A549 (cell line): Measurements from ENCODE around the gene CACNA1G. TPM values are rescaled to one million over a fixed set of nuclear protein-coding genes. Genes with fewer than 3 reads are reported as not detected.

ENCODE experiments used
- ATAC-seq, 2 experiments: fragments of 200-7000 bp in 1 of 2; fragments of >200 bp in 1 of 2; cut with Nextera tagmentation in 1 of 2; cut with Tn5 transposase in 1 of 2; 3 replicates each; pipeline versions ENCODE4 v1.8.0 to v1.9.1; 2018 to 2020; ENCODE audit warnings: mild to moderate bottlenecking in 1 of 2, moderate library complexity in 1 of 2
- CTCF ChIA-PET: fragments of 300-600 bp; sonication (Branson Sonifier 250); formaldehyde crosslinking; extraction: SDS; loops from one replicate; lab custom pipeline; 2021; ENCODE audit warnings: antibody characterized with exemption, inconsistent platforms; lab: Yijun Ruan, JAX
- POLR2A ChIA-PET: fragments of 350-600 bp; formaldehyde crosslinking; extraction: SDS; loops from one replicate; lab custom pipeline; 2021; ENCODE audit warnings: antibody characterized with exemption, inconsistent platforms; lab: Yijun Ruan, JAX
- DNase-seq, 2 experiments: peaks; one replicate each; pipeline versions ENCODE4 v3.0.0 to v3.0.0-alpha.2; 2011 to 2016; ENCODE audit warnings: low read depth in 1 of 2, low spot score in 1 of 2
- FAIRE-seq: peaks from 2 replicates; lab custom pipeline; 2011; peaks lifted over from hg19 to GRCh38; lab: Jason Lieb, UNC
- H3K27ac ChIP-seq, 2 experiments: fragments of >200 bp; sonication (Bioruptor Twin); formaldehyde crosslinking; 3 replicates each; pipeline ENCODE4 v1.5.1; 2016 to 2017
- H3K4me1 ChIP-seq: fragments of >200 bp; sonication (Bioruptor Twin); formaldehyde crosslinking; 3 replicates; pipeline ENCODE4 v1.6.1; 2016
- H3K4me2 ChIP-seq: fragments of >200 bp; sonication (Bioruptor Twin); formaldehyde crosslinking; 3 replicates; pipeline ENCODE4 v1.6.1; 2016
- H3K4me3 ChIP-seq: fragments of >200 bp; sonication (Bioruptor Twin); formaldehyde crosslinking; 3 replicates; pipeline ENCODE4 v1.5.1; 2016
- H3K9me3 ChIP-seq: fragments of >200 bp; sonication (Bioruptor Twin); formaldehyde crosslinking; 3 replicates; pipeline ENCODE4 v1.6.1; 2016
- ATOH8 ChIP-seq: fragments of 250-450 bp; sonication (Bioruptor Pico); IDR thresholded peaks from 2 replicates; pipeline ENCODE4 v1.5.0; 2020; ENCODE audit warnings: low read depth, mild to moderate bottlenecking, moderate library complexity
- CEBPB ChIP-seq, 2 experiments: fragments of >200 bp in 1 of 2; sonication (Bioruptor Twin) in 1 of 2; formaldehyde crosslinking in 1 of 2; IDR thresholded peaks; 2 replicates each; pipeline ENCODE4 v1.6.1; 2012 to 2016
- CHD4 ChIP-seq: fragments of 200-600 bp; sonication (generic); IDR thresholded peaks from 2 replicates; pipeline ENCODE4 v1.6.1; 2016; ENCODE audit warnings: antibody characterized with exemption, mild to moderate bottlenecking, borderline replicate concordance
- FOSB ChIP-seq: fragments of 250-450 bp; sonication (Bioruptor Pico); IDR thresholded peaks from 2 replicates; pipeline ENCODE4 v1.5.0; 2020; ENCODE audit warnings: mild to moderate bottlenecking, moderate library complexity
- HES2 ChIP-seq: fragments of >200 bp; sonication (Bioruptor Twin); formaldehyde crosslinking; IDR thresholded peaks from 2 replicates; pipeline ENCODE4 v1.6.1; 2016
- HOXB13 ChIP-seq: fragments of 250-450 bp; sonication (Bioruptor Pico); IDR thresholded peaks from 2 replicates; pipeline ENCODE4 v1.5.0; 2020; ENCODE audit warnings: low read depth, mild to moderate bottlenecking, moderate library complexity
- KDM1A ChIP-seq: fragments of 200-600 bp; sonication (generic); IDR thresholded peaks from 2 replicates; pipeline ENCODE4 v1.6.1; 2016; ENCODE audit warnings: low read depth, mild to moderate bottlenecking
- POLR2A ChIP-seq: IDR thresholded peaks from 2 replicates; pipeline ENCODE4 v1.6.1; 2012; ENCODE audit warnings: mild to moderate bottlenecking, low read length
- REST ChIP-seq: fragments of 200-600 bp; sonication (generic); IDR thresholded peaks from 2 replicates; pipeline ENCODE4 v1.6.1; 2016; ENCODE audit warnings: antibody characterized with exemption, mild to moderate bottlenecking, moderate library complexity
- SMC3 ChIP-seq: fragments of >200 bp; sonication (Bioruptor Twin); formaldehyde crosslinking; IDR thresholded peaks from 3 replicates; pipeline ENCODE4 v1.6.1; 2018; ENCODE audit warnings: inconsistent platforms
- TP53 ChIP-seq: fragments of 250-450 bp; sonication (Bioruptor Pico); IDR thresholded peaks from 2 replicates; pipeline ENCODE4 v1.5.0; 2021; ENCODE audit warnings: mild to moderate bottlenecking, moderate library complexity
- ZFP36 ChIP-seq: fragments of 450-650 bp; IDR thresholded peaks from 2 replicates; pipeline ENCODE4 v1.6.1; 2014; ENCODE audit warnings: borderline replicate concordance; ENCODE audit not compliant: partially characterized antibody
- WGBS: methylation state at CpG from one replicate; pipeline ENCODE4 v1.1.6; 2017; ENCODE audit errors: missing lambda C conversion rate; 5-methylcytosine and 5-hydroxymethylcytosine counted together
- polyA plus RNA-seq, 4 experiments: library from polyadenylated mRNA; depleted of rRNA in 3 of 4; stranded (reverse); fragments of >200 nt; fragmentation: RNase III in 1 of 4; extraction: RNeasy Plus Mini Kit Qiagen cat#74134 plus additional on column Dnase treatment in 1 of 4; gene quantifications; 2 replicates in 3 of 4; 3 replicates in 1 of 4; pipeline ENCODE4 v1.2.3, GENCODE V29; 2011 to 2017

CACNA1G gene
- polyA plus RNA-seq, 2 of the 4 experiments (the other 2 are of a cell fraction): 4.0 to 8.9 TPM

GRCh38 chr17:50539762-50540559 lies 20.6 kb upstream of the CACNA1G start:
- peak in 1 of 2 experiments; percentile 5; a peak in 1 of 6 replicates for ATAC-seq
- CTCF ChIA-PET: interaction anchor here (0.5 to 23.7 kb wide), 5 partner anchors 14 to 156 kb away, joined by 3 to 753 read pairs (median 5); partner anchors contain the start of gene ANKRD40
- FAIRE-seq: no peak
- Histone ChIP-seq H3K4me1 (peaks cover 41% of the 10 kb centered on the region), H3K9me3 (no peaks in the 10 kb centered on the region)
- TF ChIP-seq KDM1A (peak; percentile 90), CEBPB (IDR thresholded peaks at IDR 0.05) (no peak), CHD4 (peak; percentile 59; the same call in 1 of the 2 replicates), POLR2A (peak; percentile 15), ZFP36 (peak; percentile 48)
- TF ChIP-seq, all 56 proteins: peak for 4
- WGBS: 70% methylated on average over 12 of the region's 15 CpGs
- Histone ChIP-seq H3K27ac (peak overlapping the region; percentile 4 to 90; a peak in 3 of 6 replicates), H3K4me2 (peak overlapping the region; percentile 97; the same call in 2 of the 3 replicates), H3K4me3 (no peak overlapping the region)
- POLR2A ChIA-PET: no interaction called here
- DNase-seq: peak in 1 of 2 experiments; percentile 39

- peak overlapping the region; percentile 85 to 90 for H3K27ac ChIP-seq
These were observed 19.7 kb upstream of the CACNA1G start for GRCh38 chr17:50540560-50541401.

GRCh38 chr17:50541402-50541715 lies 19.2 kb upstream of the CACNA1G start:
- WGBS: 59% methylated on average over 9 of the region's 9 CpGs
- no peak for FAIRE-seq
- Histone ChIP-seq H3K9me3 (no peaks in the 10 kb centered on the region), H3K4me1 (peaks cover 41% of the 10 kb centered on the region)
- POLR2A ChIA-PET: interaction anchor here (0.9 to 2.6 kb wide), 10 partner anchors 9 to 325 kb away, joined by 3 to 24 read pairs (median 6); partner anchors contain the start of genes CACNA1G, LUC7L3 and TOB1
- no peak for TF ChIP-seq REST
- no peak for TF ChIP-seq SMC3
- no peak for TF ChIP-seq TP53
- TF ChIP-seq HES2: no peak
- TF ChIP-seq ZFP36: no peak
- TF ChIP-seq ATOH8 (CRISPR knock-in tag): no peak
- no peak for TF ChIP-seq HOXB13 (CRISPR knock-in tag)
- TF ChIP-seq, all 56 proteins: peak for 0
- DNase-seq (no peak), ATAC-seq (peak; percentile 0 to 4; a peak in 3 of 6 replicates)
- CTCF ChIA-PET: interaction anchor here (0.6 to 23.7 kb wide), 17 partner anchors 9 to 341 kb away, joined by 3 to 753 read pairs (median 4); partner anchors contain the start of gene ANKRD40
- peak overlapping the region; percentile 51 for H3K4me3 ChIP-seq
- H3K27ac ChIP-seq: peak overlapping the region; percentile 85 to 90
- peak overlapping the region; percentile 97 for H3K4me2 ChIP-seq

More at GRCh38 chr17:50540560-50541401, 19.7 kb upstream of the CACNA1G start:
- Histone ChIP-seq H3K4me3 (peak overlapping the region; percentile 51), H3K9me3 (no peaks in the 10 kb centered on the region), H3K4me2 (peak overlapping the region; percentile 97), H3K4me1 (peaks cover 41% of the 10 kb centered on the region)
- WGBS: 81% methylated on average over 11 of the region's 11 CpGs
- ChIA-PET POLR2A (interaction anchor here (2.5 to 2.6 kb wide), 2 partner anchors 98 to 325 kb away, joined by 17 to 24 read pairs; partner anchors contain the start of gene TOB1), CTCF (interaction anchor here (0.5 to 23.7 kb wide), 14 partner anchors 10 to 341 kb away, joined by 3 to 753 read pairs (median 12); partner anchors contain the start of gene ANKRD40)
- TF ChIP-seq ZFP36 (no peak), FOSB (no peak)
- ATAC-seq (peak in 1 of 2 experiments; percentile 14; a peak in 3 of 6 replicates), FAIRE-seq (no peak), DNase-seq (no peak)
